Measurements from ENCODE around the gene MAGI3. TPM values are rescaled to one million over a fixed set of nuclear protein-coding genes. Genes with fewer than 3 reads are reported as not detected.

The MAGI3 gene
- total and polyA plus RNA-seq, 2 donors (not counting 1 experiment from before 2014, with no cell fraction given), result 0.30 to 0.67 TPM

DNA sequence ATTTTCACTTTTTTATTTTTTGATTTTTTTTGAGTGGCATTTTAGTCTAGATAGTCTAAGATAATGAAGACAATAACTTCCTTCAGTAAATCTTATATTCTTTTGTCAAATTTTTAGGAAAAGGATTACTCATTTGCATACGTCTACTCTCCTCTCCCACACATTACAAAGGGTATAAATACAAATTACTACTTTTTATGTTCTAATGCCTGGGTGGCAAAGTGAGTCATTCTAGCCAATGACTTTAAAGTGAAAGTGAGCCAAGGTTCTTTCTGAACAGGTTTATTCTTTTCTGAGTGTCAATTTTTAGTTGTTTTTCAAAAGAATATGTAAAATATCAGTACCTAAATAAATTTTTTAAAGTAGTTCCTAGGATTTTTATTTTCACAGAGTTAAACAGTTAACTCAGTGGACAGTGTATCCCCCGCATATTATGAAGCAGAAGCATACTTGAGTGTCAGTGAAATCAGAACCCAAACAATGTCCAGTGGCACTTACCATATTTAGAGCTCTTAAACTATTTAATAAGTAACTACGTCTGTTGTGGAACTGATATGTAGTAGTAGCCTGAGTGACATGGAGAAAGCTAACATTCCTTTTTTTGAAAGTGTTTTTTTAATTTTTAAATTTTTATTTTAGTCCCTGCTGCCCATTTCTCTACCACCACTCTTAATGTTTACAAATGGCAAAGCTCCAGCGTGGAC, 227.3 kb downstream of the MAGI3 start:
- ATAC-seq (ENCODE audit: low read depth) (no peak), DNase-seq (no peak)
- Mint-ChIP-seq H3K4me1 (no peaks in the 10 kb centered on the region), H3K4me3 (no peak overlapping the region), H3K27me3 (peaks cover 4% of the 10 kb centered on the region), H3K9me3 (ENCODE audit: insufficient read depth) (no peaks in the 10 kb centered on the region), H3K27ac (no peak overlapping the region)
- POLR2A ChIA-PET, result no interaction called here
- no peak overlapping the region for H3K27ac ChIP-seq (ENCODE audit: low read length in 2 of 2)
- CTCF ChIA-PET, result no interaction called here
- H3K36me3 ChIP-seq (replicated peaks in 1 of 2; ENCODE audit: control extremely low read depth in 1 of 2, control insufficient read depth in 1 of 2, extremely low read depth in 1 of 2, insufficient read depth in 2 of 2, low read length in 1 of 2), result no peaks in the 10 kb centered on the region
- H3K9me3 ChIP-seq (ENCODE audit: control extremely low read depth in 1 of 3, control insufficient read depth in 2 of 3, insufficient read depth in 1 of 3, low read length in 2 of 3), result no peaks in the 10 kb centered on the region
- no peak overlapping the region for H3K4me3 ChIP-seq (ENCODE audit: control extremely low read depth in 1 of 5, extremely low read depth in 1 of 5, insufficient read depth in 1 of 5, low read depth in 2 of 5, low read length in 4 of 5)
- H4K20me1 ChIP-seq (ENCODE audit: control insufficient read depth, insufficient read depth, low read length, poor library complexity, severe bottlenecking), result no peaks in the 10 kb centered on the region
- intact Hi-C loops (cut with micrococcal nuclease), result no loop called here
- H3K4me1 ChIP-seq (ENCODE audit: control insufficient read depth in 2 of 2, insufficient read depth in 2 of 2, low read length in 2 of 2), result no peaks in the 10 kb centered on the region
- no peak overlapping the region for H3K9ac ChIP-seq (ENCODE audit: low read length)
- no peak overlapping the region for H2AFZ ChIP-seq (ENCODE audit: insufficient read depth, low read depth, low read length, poor library complexity, severe bottlenecking)
- H3K27me3 ChIP-seq (replicated peaks in 1 of 4; ENCODE audit: control extremely low read depth in 1 of 4, control insufficient read depth in 3 of 4, insufficient read depth in 4 of 4, low read length in 3 of 4), result no peaks in the 10 kb centered on the region
- no peak for TF ChIP-seq EZH2 (IDR thresholded peaks at IDR 0.05; ENCODE audit: borderline replicate concordance, insufficient read depth, low read depth, low read length, poor library complexity, severe bottlenecking)
- TF ChIP-seq, protein P1, sequence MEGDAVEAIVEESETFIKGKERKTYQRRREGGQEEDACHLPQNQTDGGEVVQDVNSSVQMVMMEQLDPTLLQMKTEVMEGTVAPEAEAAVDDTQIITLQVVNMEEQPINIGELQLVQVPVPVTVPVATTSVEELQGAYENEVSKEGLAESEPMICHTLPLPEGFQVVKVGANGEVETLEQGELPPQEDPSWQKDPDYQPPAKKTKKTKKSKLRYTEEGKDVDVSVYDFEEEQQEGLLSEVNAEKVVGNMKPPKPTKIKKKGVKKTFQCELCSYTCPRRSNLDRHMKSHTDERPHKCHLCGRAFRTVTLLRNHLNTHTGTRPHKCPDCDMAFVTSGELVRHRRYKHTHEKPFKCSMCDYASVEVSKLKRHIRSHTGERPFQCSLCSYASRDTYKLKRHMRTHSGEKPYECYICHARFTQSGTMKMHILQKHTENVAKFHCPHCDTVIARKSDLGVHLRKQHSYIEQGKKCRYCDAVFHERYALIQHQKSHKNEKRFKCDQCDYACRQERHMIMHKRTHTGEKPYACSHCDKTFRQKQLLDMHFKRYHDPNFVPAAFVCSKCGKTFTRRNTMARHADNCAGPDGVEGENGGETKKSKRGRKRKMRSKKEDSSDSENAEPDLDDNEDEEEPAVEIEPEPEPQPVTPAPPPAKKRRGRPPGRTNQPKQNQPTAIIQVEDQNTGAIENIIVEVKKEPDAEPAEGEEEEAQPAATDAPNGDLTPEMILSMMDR (IDR thresholded peaks at IDR 0.05), result no peak
- H3K79me2 ChIP-seq (ENCODE audit: control insufficient read depth, insufficient read depth, low read length), result no peaks in the 10 kb centered on the region
- WGBS (ENCODE audit: insufficient coverage), result no CpG with 5 or more reads among the region's 4 CpGs
- no peak overlapping the region for H3K4me2 ChIP-seq (replicated peaks; ENCODE audit: low read depth, low read length, poor library complexity, severe bottlenecking)

DNA sequence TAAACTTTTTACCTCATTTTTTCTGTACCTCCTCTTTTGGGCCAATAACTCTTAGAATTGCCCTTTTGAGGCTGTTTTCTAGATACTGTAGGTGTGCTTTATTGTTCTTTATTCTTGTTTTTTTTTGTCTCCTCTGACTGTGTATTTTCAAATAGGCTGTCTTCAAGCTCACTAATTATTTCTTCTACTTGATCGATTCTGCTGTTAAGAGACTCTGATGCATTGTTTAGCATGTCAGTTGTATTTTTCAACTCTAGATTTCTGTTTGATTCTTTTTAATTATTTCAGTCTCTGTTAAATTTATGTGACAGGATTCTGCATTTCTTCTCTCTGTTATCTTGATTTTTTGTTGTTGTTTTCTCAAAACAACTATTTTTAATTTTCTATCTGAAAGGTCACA, 238.7 kb downstream of the MAGI3 start:
- POLR2A ChIA-PET, result no interaction called here
- CTCF ChIA-PET, result no interaction called here

More for the DNA sequence above, 238.7 kb downstream of the MAGI3 start:
- H3K27me3 Mint-ChIP-seq, result no peaks in the 10 kb centered on the region
- H3K4me3 Mint-ChIP-seq, result no peak overlapping the region
- H3K79me2 ChIP-seq (ENCODE audit: control insufficient read depth, insufficient read depth, low read length), result no peaks in the 10 kb centered on the region
- H3K27ac ChIP-seq (ENCODE audit: low read length in 2 of 2), result no peak overlapping the region
- no peak for DNase-seq
- no peaks in the 10 kb centered on the region for H3K4me1 ChIP-seq (ENCODE audit: control insufficient read depth in 2 of 2, insufficient read depth in 2 of 2, low read length in 2 of 2)
- no peak overlapping the region for H3K4me2 ChIP-seq (replicated peaks; ENCODE audit: low read depth, low read length, poor library complexity, severe bottlenecking)
- no peak for ATAC-seq (ENCODE audit: low read depth)
- H3K4me1 Mint-ChIP-seq, result no peaks in the 10 kb centered on the region
- H2AFZ ChIP-seq (ENCODE audit: insufficient read depth, low read depth, low read length, poor library complexity, severe bottlenecking), result no peak overlapping the region
- H4K20me1 ChIP-seq (ENCODE audit: control insufficient read depth, insufficient read depth, low read length, poor library complexity, severe bottlenecking), result no peaks in the 10 kb centered on the region
- no peaks in the 10 kb centered on the region for H3K36me3 ChIP-seq (replicated peaks in 1 of 2; ENCODE audit: control extremely low read depth in 1 of 2, control insufficient read depth in 1 of 2, extremely low read depth in 1 of 2, insufficient read depth in 2 of 2, low read length in 1 of 2)
- no CpG with 5 or more reads among the region's 1 CpG for WGBS (ENCODE audit: insufficient coverage)
- no peak overlapping the region for H3K9ac ChIP-seq (ENCODE audit: low read length)
- no peak overlapping the region for H3K27ac Mint-ChIP-seq
- TF ChIP-seq EZH2 (IDR thresholded peaks at IDR 0.05; ENCODE audit: borderline replicate concordance, insufficient read depth, low read depth, low read length, poor library complexity, severe bottlenecking), result no peak
- TF ChIP-seq, protein P1 (IDR thresholded peaks at IDR 0.05), result no peak
- H3K4me3 ChIP-seq (ENCODE audit: control extremely low read depth in 1 of 5, extremely low read depth in 1 of 5, insufficient read depth in 1 of 5, low read depth in 2 of 5, low read length in 4 of 5), result no peak overlapping the region
- no peaks in the 10 kb centered on the region for H3K27me3 ChIP-seq (replicated peaks in 1 of 4; ENCODE audit: control extremely low read depth in 1 of 4, control insufficient read depth in 3 of 4, insufficient read depth in 4 of 4, low read length in 3 of 4)
- H3K9me3 Mint-ChIP-seq (ENCODE audit: insufficient read depth), result peaks cover 10% of the 10 kb centered on the region
- intact Hi-C loops (cut with micrococcal nuclease), result no loop called here
- H3K9me3 ChIP-seq (ENCODE audit: control extremely low read depth in 1 of 3, control insufficient read depth in 2 of 3, insufficient read depth in 1 of 3, low read length in 2 of 3), result peaks cover 0 to 15% (median 3%) of the 10 kb centered on the region in 3 donors

All from B cell (primary cell).